NCI-H1092 (cell line): ENCODE results near the gene PQBP1.

Experiments
- DNase-seq: peaks from one replicate; lab custom pipeline; 2025; lab: John Stamatoyannopoulos, UW

PQBP1 gene

DNA sequence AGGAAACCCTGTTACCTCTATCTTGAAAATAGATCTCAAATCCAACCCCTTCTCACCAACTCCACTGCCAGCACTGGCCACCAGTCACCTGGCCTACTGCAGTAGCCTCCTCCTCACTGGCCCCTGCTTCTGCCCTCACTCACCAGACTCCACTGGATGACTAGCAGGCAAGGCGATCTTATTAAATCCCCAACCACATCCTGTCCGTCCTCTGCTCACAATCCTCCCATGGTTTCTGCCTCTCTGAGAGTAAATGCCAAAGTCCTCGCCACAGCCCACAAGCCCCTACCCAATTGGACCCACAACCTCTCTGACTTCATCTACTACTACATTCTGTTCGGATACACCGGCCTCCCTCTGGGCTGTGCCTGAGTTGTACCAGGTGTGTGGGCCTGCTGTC is 26.5 kb downstream of the PQBP1 start:
- DNase-seq = no peak

GRCh38 chrX:48927123-48927522 is 29.4 kb downstream of the PQBP1 start:
- no peak for DNase-seq

GRCh38 chrX:48927736-48928382 is 30.1 kb downstream of the PQBP1 start:
- DNase-seq = no peak

DNA sequence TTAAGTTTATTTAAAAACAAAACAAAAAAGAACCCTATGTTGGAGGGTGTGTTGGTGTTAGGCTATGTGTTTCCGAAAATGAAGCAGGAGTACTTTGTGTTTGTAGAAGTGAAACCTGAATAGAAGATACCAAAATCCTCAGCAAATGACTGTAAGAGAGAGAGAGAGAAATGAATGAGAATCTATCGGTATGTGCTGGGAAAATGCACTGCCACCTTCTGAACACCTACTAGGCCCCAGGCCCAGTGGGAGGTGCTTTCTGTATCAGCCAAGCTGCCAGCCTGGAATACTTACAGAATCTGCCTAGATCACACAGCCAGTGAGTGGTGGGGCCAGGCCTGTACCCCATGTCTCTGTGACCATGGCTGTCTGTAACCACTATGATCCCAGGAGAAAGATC is 36.0 kb downstream of the PQBP1 start:
- no peak for DNase-seq

- DNase-seq = no peak
These were observed 37.0 kb downstream of the PQBP1 start for GRCh38 chrX:48934581-48935300.

GRCh38 chrX:48935301-48935670 is 37.6 kb downstream of the PQBP1 start:
- no peak for DNase-seq

GRCh38 chrX:48936429-48937053 is 38.8 kb downstream of the PQBP1 start:
- DNase-seq = no peak

- DNase-seq = no peak
These were observed 39.6 kb downstream of the PQBP1 start for GRCh38 chrX:48937054-48937907.

DNA sequence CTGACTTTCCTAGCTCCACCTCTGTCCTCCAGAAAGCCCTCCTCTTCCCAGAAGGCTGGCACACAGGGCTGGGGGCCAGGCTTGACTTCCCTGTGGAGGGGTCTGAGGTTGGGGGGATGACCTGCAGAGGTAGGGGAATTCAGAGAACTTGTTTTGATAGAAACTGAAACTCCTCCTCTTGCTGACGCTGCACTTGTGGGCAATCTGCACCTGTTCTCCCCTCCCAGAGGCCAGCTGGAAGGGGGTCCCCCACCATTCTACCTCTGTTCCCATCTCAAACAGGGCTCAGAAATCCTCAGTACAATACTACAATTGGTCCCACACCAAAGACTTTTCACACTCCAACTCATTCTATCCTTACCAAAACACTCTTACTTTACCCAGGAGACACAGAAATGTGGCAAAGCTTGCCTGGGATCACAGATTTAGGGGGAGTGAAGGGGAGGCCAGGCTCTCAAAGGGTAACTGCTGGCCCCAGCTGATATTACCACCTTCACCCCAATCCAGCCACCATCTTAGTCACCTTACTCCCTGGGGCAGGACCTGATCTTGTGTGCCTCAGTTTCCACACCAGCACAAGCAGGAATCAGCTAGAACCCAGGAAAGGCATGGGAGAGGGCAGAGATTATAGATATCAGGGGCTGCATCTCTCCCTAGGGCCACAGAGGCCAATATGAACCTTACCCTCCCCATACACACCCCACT is 41.1 kb downstream of the PQBP1 start:
- no peak for DNase-seq

DNA sequence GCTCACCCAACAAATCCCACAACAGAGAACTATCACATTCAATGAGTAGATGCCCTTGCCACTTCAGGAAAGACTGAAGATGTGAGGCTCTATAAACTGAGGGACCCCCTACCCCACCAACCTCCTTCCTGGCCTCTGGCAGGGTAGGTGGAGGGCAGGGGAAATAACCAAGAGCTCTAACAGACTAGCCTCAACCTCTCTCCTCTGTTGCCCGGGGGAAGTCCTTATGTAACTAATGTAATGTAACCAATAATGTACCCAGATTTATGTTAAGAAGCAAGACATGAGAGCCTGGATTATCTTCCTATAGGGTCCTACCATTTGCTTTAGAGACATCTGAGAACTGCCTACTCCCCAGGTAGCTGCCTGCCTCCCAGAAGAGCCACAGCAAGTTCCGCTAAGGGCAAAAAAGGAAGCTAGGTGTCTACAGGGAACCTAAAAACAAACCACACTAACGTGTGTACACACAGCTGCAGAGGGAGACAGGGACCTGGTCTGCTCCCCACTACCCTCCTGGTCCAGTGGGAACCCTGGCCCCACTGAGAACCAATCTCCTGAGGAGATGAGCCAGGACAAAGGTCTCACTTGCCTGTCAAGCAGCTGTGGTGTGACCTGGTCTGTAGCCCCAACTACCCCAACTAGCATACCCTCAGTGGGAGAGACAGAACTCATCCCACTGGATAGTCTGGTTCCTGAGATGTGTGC is 41.9 kb downstream of the PQBP1 start:
- DNase-seq = no peak

DNA sequence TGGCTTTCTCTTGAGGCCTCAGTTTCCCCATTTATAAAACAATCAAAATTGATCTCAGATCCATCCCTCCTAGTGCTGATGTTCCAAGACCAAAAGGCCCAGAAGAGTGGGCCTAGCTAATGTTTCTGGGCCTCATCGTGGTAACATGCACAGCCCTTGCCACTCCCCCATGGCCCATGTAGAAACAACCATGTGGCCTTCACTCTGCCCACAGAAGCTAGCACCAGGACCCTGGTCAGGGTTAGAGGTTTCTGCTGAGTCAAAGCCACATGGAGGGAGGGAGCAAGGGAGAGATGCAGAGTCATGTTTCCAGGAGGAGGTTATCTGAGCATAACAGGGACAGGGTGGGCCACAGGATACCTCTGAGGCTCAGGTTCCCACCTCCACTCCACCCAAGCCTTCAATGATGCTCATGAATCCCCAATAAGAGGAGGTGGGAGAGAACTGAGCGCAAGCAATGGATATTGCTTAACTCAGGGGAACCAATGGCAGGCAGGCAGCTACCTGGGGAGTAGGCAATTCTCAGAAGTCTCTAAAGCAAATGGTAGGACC is 42.8 kb downstream of the PQBP1 start:
- DNase-seq = no peak

- no peak for DNase-seq
These were observed 45.2 kb downstream of the PQBP1 start for GRCh38 chrX:48942895-48943294.

DNA sequence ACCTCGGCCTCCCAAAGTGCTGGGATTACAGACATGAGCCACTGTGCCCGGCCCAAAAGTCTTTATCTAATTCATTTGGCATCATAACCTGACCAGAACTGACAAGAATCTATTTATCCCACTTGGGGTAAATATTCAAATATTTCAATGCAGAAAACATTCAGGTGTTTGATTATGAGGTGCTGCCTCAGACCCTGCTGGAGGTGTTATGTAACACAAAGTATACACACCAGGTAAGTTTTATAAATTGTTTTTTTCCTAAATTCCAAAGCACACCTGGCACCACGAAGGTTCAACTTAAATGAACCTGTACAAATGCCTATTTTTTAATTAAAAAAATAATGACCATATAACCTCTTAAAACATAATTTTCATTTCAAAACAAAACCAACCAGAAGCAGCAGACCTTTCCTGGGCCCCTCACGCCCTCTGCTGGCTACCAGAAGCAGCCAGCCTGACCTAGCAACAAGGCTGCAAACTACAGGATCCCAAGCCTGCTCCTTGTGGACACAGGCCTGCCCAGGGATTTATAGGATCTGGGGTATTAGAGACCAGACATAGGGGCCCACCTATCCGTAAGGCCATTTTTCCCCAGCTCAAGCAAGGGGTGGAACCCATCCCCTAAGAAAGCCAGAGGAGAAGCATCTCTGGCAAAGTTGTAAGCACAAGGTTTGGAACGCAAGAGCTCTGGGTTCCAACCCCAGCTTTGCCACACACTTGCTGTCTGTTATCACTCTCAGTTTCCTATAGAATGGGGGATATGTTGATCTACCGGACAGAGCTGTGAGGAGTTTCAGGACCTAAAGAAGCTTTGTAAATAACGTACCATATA is 48.0 kb downstream of the PQBP1 start:
- peak; percentile 0 for DNase-seq

DNA sequence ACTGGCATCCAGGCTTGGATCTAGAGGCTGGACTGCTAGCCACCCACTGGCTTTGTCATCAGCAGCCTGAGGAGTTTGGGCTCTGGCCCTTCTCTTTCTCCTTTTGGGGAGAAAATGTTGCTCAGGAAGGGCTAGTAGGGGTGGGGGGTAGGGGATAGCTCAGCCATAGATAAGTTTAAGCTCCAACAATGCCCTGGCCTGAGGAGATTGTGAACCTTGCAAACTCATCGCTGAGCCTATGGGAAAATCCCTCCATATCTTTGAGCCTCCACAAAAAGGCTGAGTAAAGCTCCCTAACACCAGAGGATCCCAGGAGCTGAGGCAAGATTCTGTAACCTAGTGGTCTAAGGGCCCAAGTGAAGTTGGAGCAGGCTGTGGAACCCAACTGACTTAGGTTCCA is 50.9 kb downstream of the PQBP1 start:
- DNase-seq = no peak
